HEK293 (cell line): ENCODE results near the gene GID8.

Experiments
- RBAK ChIP-seq: fragments of 450-650 bp; formaldehyde crosslinking; IDR thresholded peaks from 2 replicates; pipeline ENCODE4 v1.5.1; 2016; ENCODE audit warnings: missing biosample characterization, missing genetic modification characterization
- ZNF544 ChIP-seq: fragments of 450-650 bp; formaldehyde crosslinking; IDR thresholded peaks from 2 replicates; pipeline ENCODE4 v1.5.0; 2017; ENCODE audit warnings: missing biosample characterization, missing genetic modification characterization
- ZNF600 ChIP-seq: fragments of 450-650 bp; formaldehyde crosslinking; IDR thresholded peaks from 2 replicates; pipeline ENCODE4 v1.5.1; 2016; ENCODE audit warnings: missing biosample characterization, missing genetic modification characterization
- TF ChIP-seq, protein P1 (sequence below): fragments of 450-650 bp; formaldehyde crosslinking; IDR thresholded peaks from 2 replicates; pipeline ENCODE4 v1.5.1; 2016; ENCODE audit warnings: missing biosample characterization, missing genetic modification characterization
- TF ChIP-seq, protein P2 (sequence below): fragments of 450-650 bp; formaldehyde crosslinking; IDR thresholded peaks from 2 replicates; pipeline ENCODE4 v1.5.1; 2016; ENCODE audit warnings: missing biosample characterization, missing genetic modification characterization
- TF ChIP-seq, protein P3 (sequence below): fragments of 450-650 bp; formaldehyde crosslinking; IDR thresholded peaks from 2 replicates; pipeline ENCODE4 v1.5.1; 2016; ENCODE audit warnings: missing biosample characterization, missing genetic modification characterization
- TF ChIP-seq, protein P4 (sequence below): sonication (generic); formaldehyde crosslinking; IDR thresholded peaks from 2 replicates; pipeline ENCODE4 v1.8.1; 2022; ENCODE audit warnings: mild to moderate bottlenecking, moderate library complexity, missing genetic modification reagents
- TF ChIP-seq, protein P5 (sequence below): fragments of 450-650 bp; formaldehyde crosslinking; IDR thresholded peaks from 2 replicates; pipeline ENCODE4 v1.5.0; 2017; ENCODE audit warnings: missing biosample characterization, missing genetic modification characterization, borderline replicate concordance

DNA sequence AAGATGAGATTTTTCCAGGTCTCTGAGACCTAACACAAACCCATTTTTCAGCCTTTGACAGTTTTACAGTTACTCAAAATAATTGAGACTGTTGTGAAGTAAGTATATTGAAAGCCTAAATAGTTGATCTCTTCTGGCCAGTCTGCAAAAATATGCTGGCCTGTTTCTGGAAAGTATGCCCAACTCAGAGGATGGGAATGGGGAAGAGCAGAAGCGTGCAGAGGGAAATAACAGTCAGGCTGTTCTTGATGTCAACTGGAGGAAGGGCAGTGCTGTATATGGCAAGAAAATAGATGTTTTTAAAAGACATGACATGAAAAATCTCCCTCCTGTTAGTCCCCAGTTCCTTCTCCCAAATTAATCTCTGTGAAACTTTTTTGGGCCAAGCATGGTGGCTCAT lies 3.8 kb downstream of the GID8 start:
- TF ChIP-seq, protein P1, sequence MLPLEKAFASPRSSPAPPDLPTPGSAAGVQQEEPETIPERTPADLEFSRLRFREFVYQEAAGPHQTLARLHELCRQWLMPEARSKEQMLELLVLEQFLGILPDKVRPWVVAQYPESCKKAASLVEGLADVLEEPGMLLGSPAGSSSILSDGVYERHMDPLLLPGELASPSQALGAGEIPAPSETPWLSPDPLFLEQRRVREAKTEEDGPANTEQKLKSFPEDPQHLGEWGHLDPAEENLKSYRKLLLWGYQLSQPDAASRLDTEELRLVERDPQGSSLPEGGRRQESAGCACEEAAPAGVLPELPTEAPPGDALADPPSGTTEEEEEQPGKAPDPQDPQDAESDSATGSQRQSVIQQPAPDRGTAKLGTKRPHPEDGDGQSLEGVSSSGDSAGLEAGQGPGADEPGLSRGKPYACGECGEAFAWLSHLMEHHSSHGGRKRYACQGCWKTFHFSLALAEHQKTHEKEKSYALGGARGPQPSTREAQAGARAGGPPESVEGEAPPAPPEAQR (tag by site-specific recombination), result no peak
- no peak for TF ChIP-seq ZNF600
- TF ChIP-seq, protein P2, sequence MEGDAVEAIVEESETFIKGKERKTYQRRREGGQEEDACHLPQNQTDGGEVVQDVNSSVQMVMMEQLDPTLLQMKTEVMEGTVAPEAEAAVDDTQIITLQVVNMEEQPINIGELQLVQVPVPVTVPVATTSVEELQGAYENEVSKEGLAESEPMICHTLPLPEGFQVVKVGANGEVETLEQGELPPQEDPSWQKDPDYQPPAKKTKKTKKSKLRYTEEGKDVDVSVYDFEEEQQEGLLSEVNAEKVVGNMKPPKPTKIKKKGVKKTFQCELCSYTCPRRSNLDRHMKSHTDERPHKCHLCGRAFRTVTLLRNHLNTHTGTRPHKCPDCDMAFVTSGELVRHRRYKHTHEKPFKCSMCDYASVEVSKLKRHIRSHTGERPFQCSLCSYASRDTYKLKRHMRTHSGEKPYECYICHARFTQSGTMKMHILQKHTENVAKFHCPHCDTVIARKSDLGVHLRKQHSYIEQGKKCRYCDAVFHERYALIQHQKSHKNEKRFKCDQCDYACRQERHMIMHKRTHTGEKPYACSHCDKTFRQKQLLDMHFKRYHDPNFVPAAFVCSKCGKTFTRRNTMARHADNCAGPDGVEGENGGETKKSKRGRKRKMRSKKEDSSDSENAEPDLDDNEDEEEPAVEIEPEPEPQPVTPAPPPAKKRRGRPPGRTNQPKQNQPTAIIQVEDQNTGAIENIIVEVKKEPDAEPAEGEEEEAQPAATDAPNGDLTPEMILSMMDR (tag by site-specific recombination), result no peak
- TF ChIP-seq, protein P3, sequence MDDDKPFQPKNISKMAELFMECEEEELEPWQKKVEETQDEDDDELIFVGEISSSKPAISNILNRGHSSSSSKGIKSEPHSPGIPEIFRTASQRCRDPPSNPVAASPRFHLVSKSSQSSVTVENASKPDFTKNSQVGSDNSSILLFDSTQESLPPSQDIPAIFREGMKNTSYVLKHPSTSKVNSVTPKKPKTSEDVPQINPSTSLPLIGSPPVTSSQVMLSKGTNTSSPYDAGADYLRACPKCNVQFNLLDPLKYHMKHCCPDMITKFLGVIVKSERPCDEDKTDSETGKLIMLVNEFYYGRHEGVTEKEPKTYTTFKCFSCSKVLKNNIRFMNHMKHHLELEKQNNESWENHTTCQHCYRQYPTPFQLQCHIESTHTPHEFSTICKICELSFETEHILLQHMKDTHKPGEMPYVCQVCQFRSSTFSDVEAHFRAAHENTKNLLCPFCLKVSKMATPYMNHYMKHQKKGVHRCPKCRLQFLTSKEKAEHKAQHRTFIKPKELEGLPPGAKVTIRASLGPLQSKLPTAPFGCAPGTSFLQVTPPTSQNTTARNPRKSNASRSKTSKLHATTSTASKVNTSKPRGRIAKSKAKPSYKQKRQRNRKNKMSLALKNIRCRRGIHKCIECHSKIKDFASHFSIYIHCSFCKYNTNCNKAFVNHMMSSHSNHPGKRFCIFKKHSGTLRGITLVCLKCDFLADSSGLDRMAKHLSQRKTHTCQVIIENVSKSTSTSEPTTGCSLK, result no peak
- no peak for TF ChIP-seq ZNF544 (tag by site-specific recombination)
- TF ChIP-seq, protein P4, sequence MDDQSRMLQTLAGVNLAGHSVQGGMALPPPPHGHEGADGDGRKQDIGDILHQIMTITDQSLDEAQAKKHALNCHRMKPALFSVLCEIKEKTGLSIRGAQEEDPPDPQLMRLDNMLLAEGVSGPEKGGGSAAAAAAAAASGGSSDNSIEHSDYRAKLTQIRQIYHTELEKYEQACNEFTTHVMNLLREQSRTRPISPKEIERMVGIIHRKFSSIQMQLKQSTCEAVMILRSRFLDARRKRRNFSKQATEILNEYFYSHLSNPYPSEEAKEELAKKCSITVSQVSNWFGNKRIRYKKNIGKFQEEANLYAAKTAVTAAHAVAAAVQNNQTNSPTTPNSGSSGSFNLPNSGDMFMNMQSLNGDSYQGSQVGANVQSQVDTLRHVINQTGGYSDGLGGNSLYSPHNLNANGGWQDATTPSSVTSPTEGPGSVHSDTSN (CRISPR knock-in tag), result no peak
- no peak for TF ChIP-seq RBAK (tag by site-specific recombination)
- TF ChIP-seq, protein P5, sequence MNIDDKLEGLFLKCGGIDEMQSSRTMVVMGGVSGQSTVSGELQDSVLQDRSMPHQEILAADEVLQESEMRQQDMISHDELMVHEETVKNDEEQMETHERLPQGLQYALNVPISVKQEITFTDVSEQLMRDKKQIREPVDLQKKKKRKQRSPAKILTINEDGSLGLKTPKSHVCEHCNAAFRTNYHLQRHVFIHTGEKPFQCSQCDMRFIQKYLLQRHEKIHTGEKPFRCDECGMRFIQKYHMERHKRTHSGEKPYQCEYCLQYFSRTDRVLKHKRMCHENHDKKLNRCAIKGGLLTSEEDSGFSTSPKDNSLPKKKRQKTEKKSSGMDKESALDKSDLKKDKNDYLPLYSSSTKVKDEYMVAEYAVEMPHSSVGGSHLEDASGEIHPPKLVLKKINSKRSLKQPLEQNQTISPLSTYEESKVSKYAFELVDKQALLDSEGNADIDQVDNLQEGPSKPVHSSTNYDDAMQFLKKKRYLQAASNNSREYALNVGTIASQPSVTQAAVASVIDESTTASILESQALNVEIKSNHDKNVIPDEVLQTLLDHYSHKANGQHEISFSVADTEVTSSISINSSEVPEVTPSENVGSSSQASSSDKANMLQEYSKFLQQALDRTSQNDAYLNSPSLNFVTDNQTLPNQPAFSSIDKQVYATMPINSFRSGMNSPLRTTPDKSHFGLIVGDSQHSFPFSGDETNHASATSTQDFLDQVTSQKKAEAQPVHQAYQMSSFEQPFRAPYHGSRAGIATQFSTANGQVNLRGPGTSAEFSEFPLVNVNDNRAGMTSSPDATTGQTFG (tag by site-specific recombination), result no peak
